Activated T-cell treated with anti-CD3 and anti-CD28 coated beads for 48 hours (primary cell): ENCODE results near the gene GOLM1.
"Not testable (repeated sequence)": the region's sequence is repeated elsewhere in the genome, so short reads cannot be mapped to it uniquely, and the experiment has no call there.

ENCODE experiments used
- DNase-seq: peaks from one replicate; pipeline ENCODE4 v3.0.0-alpha.2; 2020; ENCODE audit warnings: low read depth

The GOLM1 gene, protein sequence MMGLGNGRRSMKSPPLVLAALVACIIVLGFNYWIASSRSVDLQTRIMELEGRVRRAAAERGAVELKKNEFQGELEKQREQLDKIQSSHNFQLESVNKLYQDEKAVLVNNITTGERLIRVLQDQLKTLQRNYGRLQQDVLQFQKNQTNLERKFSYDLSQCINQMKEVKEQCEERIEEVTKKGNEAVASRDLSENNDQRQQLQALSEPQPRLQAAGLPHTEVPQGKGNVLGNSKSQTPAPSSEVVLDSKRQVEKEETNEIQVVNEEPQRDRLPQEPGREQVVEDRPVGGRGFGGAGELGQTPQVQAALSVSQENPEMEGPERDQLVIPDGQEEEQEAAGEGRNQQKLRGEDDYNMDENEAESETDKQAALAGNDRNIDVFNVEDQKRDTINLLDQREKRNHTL

DNA sequence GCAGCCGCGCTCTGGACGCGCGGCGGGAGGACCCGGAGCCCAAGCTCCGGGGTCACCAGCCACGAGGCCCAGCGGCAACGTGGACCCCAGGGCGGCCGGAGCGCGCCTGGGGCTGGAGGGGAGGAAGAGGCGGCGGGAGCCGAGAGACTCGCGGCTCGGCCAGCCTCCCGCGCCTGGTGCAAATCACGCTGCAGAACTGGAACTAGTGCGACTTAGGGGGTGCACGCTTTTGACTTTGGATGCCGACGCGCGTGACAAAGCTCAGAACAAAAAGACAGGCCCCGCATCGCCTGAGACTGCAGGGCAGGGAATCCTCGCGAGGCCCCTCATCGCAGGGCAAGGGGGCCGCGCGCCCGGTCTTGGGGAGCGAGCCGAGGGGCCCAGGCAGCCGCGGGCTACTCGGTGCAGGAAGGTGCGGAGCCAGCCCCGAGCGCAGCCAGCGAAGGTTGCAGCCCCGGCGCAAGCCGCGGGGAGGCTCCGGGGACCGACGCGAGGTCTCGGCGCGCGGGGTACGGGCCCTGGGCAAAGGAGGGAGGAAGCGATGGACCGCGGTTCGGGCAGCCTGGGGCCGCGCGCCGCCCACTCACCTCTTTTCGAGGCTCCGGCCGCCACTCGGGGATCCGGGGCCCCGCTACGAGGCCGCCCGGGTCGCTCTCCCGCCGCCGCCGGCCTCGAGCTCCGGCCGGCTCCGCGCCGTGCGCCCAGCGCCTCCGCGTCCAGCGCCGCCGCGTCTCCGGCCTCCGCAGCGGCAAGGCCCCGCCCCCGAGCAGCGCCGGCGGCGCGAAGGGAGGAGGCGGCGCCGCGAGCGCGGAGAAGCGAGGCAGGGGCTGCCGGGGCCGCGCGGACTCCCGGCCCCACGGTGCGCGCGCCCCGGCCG is at the start of gene GOLM1:
TSS of gene GOLM1 (minus strand) at position 735 of the 877 bp plus-strand sequence. CDS start 20,238 bp downstream, outside the sequence.
- DNase-seq: peak; percentile 36

DNA sequence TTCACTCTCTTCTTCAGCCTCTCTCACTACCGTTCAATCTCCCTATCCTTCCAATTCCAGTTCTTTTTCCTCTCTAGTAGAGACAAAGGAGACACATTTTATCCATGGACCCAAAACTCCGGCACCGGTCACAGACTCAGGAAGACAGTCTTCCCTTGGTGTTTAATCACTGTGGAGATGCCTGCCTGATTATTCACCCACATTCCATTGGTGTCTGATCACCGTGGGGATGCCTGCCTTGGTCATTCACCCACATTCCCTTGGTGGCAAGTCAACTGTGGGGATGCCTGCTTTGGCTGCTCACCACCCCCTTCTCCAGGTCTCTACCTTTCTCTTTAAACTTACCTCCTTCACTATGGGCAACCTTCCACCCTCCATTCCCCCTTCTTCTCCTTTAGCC is 47.3 kb upstream of the GOLM1 start:
- DNase-seq: not testable (repeated sequence)

DNA sequence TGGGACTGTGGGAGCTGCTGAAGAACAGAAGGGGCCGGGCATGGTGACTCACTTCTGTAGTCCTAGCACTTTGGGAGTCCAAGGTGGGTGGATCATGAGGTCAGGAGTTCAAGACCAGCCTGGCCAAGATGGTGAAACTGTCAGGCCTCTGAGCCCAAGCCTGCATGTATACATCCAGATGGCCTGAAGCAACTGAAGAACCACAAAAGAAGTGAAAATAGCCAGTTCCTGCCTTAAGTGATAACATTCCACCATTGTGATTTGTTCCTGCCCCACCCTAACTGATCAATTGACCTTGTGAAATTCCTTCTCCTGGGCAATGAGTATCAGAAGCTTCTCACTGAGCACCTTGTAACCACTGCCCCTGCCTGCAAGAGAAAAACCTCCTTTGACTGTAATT is 46.6 kb upstream of the GOLM1 start:
- not testable (repeated sequence) for DNase-seq

DNA sequence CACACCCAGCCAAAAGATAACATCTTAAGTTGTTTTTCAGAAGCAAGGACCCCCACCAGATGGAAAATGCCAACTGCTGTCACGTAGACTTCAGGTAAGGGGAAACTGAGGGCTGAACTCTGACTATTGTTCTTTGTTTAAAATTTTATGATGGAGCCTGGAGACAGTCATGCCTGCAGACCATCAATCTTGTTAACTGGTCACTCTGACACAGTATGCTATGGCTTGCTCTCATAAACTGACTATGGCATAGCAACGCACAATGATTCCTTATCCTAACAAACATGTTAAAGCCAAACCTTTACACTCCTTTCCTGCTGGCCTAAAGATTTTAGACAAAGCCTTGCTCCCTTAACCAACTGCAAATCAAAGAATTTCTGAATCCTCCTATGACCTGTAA is 43.6 kb upstream of the GOLM1 start:
- DNase-seq: no peak

DNA sequence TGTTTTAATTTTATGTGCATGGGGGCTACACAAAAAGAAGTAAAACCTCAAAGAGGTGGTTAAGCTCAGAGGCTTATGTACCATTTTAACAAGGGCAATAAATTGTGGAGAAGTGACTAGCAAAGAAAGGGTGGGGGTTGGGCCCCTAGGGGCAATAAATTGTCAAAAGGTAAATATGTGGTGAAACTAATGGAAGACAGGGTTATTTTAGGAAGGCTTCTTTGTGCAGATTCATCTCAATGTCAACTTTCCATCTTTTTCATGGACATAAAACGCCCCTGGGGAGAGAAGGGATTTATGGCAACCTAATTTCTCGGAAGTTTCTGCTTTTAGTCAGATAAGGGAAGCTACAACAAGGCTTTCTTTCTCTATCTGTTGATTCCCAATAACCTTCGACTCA is 42.5 kb upstream of the GOLM1 start:
- no peak for DNase-seq

DNA sequence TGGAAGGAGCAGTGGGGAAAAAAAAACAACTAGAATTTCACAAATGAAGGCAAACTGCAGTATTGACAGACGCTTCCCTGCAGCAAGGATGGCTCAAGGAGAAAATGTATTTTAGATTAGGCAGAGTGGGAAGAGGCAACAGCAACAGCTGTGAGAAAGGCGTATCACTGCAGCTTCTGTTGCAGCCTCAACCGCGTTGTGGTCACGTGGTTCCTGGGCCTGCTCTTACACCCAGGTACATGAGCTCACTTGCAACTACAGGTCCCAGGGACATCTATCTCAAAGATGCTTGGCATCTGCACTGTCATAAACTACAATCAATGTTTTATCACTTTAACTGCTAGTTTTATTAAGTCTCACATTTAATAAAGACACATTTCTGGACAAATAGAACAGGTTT is 36.0 kb upstream of the GOLM1 start:
- DNase-seq: no peak

DNA sequence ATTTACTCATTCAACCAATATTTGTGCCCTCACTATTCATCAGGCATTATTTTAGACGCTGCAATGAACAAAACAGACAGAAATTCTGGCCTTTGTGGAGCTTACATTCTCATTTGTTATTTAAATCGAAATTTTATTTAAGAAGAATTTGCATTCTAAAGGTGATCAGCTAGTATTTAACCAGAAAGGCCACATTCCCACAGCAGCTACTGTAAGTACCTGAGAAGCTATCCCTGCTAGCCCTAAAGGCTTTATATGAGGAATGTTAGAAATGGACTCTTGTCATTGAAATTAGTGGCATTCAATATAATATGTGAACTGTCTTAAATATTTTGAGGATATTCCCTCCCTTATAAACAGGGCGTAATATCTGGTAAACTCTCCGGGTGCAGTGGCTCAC is 35.0 kb upstream of the GOLM1 start:
- DNase-seq: no peak

DNA sequence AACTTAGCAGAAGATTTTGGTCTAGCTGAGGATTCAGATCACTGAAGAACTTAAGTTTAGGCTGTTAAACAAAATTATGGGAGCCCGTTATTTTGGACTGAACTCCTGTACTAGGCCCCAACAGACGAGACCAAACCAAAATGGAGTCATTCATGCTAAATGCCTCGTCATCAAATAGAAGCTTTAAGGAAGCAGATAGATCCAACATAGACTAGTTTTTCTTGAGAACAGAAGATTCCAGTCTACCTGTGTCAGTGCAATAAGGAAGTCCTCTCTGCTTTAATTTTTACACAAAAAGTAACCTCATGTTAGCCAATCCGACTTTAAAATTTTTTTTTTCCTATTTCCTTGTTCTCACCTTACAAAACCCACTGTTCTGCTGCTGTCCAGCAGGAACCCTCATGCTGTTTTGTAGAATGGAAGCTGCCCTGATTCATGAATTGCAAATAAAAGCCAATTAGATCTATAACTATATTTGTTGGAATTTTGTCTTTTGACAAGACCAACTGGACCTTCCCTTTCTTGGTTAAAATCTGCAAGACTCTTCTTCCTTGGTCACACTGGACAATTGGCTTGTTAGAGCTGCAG is 29.0 kb upstream of the GOLM1 start:
- no peak for DNase-seq

DNA sequence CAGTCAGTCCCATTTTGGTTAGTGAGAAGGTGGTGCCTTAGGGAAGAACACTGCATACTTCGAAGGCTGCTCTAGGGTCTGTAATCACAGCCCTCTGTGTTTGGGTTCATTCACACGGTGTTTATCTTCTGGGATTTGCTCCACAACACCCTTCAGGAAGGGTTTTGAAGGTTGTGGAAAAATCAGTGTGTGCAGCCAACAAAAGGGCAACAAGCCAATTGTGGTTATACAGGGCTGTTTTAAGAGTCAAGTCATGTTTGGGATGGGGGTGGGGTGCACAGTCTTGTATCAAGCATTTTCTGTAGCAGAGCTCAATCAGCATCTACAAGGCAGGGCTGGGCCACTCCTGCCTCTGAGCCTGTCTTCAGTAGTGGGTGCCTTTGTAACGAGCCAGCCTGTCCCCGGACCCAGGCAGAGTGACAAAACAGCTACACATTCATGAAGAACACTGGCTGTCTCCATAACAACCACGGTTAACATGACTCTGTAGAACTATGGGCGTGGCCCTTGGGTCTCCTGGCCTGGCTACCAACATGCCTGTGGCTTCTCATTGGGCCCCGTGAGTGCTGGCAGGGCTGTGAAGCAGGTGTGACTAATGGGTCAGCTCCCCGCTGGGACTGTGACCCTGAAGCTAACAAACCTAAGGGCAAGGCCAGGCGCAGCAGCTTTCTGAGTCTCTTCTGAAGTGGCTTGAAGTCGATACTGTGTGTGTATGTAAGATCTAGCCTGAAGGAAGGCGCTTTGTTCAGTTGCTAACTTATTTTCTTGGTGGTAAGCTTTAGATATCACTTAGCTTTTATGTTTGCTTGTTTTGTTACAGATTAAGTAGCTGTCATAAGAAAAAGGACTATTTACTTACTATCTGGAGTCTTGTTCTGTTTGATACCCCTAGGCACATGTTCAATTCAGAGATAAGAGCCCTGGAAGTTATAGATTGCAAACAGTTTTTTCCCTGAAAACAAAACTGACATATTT is 27.9 kb upstream of the GOLM1 start:
- no peak for DNase-seq

DNA sequence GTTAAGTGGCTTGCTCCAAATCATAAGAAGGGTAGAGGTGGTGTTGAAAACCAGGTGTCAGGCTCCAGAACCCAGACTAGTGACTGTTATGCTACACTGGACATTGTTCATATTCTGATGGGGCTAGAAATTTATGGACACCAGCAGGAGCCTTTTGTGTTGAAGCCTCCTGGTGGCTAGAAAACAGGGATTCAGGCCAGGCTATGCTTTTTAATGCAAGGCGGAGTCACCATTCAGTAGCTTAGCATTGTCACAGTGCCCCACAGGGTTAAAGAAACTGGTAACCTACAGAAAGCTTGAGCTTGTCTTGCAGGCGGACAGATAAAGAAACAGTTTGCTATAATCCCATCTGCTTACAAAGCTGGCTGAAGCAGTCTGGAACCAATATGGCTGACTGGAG is 23.0 kb upstream of the GOLM1 start:
- no peak for DNase-seq

DNA sequence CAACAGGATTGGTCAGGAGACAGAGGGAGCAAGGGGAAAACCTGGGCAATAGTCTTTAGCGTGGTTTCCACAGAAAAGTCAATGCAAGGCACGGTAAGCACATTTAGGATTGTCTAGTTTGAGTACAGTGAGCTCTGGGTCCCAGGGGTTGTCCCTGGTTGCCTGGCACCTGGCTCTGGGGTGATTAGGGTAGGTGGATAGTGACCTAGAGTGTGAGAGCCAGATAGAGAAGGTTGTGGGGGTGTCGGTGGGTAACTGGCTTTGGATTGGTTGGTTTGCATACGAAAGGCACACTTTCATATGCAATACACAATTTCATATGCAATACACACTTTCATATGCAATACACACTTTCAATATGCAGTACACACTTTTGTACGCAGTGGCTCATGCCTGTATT is 20.1 kb upstream of the GOLM1 start:
- DNase-seq: no peak

DNA sequence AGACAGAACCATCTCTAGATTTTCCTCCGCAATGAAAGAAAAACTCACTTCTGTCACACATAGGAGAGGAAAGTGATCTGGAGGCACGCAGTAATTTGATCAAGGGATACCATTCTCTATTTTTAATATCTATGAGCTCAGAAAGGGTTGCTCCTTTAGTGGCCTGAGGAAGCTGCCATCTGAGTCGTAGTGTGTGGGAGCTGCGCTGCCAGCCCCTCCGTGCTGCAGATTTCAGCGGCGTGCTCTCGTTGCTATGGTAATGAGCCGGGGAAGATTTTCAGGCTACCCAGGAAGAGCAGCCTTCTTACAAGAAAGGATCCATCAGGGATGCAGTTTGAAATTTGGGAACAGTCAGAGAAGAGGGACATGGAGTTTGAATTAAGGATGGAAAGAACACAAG is 17.1 kb upstream of the GOLM1 start:
- no peak for DNase-seq

DNA sequence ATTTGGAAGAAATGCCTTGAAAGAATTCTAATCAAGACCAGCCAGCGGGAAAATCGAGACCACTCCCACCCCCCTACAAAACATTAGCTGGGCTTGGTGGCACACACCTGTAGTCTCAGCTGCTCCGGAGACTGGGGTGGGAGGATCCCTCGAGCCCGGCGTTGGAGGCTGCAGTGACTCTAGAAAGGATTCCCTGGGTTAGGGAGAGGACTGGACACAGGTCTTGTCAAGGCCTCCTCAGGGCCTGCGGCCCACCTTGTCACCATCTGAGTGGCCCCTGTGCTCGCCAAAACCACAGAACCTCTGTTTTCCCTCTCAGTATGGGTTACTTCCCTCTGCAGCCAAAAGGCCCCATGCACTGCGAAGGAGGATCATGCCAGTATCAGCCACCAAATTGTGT is 16.5 kb upstream of the GOLM1 start:
- DNase-seq: no peak

DNA sequence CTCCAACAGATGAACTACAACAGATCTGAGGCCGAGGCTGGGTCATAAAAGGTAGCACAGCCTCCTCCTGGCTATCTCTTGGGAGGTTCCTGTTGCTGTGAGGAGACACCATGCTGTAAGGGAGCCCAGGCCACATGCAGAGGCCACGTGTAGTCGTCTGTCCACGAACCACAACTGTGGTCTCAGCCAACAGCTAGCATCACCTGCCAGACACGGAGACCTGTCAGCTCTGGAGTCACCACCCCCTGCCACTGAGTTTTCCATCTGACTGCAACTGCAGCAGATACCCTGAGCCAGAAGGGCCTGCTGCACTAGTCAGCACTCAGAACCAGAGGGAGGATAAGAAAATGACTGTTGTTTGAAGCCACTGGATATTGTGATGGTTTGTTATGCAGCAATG is 12.7 kb upstream of the GOLM1 start:
- no peak for DNase-seq

DNA sequence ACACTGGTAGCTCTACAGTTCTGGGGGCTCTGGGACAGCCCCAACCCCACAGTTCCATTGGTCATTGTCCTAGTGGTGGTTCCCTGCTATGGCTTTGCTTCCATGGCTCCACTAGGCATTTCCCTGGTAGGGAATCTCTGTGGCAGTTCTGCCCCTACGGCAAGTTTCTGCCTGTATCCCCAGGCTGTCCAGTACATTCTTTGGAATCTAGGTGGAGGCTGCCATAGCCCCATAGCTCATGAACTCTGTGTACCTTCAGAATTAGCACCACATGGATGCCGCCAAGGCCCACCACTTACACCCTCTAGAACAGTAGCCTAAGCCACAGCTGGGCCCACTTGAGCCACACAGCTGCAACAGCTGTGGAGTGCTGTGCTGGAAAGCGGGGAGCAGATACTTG is 3.3 kb upstream of the GOLM1 start:
- no peak for DNase-seq

DNA sequence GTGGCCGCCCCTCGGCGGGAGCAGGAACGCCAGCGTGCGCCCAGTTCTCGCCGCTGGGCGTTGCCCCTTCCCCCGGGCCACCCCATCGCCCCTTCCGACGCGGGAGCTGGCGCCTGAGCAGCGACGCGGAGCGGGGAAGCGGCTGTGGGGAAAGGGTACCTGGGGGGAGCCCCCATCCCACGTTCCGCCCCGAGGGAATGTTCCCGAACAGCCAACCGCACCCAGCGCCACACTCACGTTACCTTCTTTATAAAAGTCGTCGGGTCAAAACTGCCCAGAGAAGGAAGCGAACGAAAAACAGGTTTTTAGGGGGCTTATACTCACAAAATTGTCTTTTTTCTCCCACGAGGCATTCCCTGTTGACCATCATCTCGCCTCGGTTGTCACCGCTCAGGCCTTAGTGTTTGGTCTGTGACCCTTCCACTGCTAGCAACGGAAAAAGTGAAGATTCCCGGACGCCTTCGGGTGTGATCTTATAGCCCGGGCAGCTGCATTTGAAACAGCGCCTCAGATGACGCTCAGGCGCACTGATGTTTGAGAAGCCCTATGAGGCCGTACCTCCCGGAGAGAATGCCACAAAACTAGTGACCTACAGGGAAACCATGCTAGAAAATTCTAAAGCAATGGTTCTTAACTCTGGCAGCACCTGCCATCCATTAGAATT is 475 bp upstream of the GOLM1 start:
- peak; percentile 17 for DNase-seq

DNA sequence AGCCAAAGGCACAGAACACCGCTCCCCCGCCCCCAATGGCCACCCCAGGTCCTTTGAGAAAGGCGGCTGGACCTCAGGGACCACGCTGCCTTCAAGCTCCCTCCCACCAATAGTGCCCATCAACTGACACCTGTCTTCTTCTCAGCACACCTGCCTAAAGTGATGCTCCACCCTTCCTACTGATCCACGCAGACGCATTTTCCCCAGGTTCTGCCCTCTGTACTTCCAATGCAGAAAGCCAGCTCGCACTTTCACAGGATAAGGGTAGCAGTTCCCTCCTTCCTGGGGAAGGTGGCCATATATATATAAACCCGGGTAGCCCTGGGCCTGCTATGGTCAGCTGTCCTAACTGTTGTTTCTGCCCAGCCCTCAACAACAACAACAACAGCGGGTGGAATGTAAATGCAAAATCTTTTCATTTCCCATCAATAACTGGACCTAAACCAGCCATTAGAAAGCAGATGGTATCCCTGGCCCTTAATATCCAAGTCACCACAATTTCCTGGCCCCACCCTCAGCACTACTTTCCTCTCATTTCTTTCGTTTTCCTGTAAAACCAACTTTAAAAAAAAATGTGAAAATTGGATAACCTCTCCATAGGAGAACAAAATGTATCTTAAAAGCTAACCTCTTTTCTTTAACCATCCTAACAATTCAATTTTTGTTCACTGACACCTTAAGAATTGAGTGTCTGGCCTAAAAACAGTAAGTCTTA is 1.7 kb downstream of the GOLM1 start:
- DNase-seq: no peak

DNA sequence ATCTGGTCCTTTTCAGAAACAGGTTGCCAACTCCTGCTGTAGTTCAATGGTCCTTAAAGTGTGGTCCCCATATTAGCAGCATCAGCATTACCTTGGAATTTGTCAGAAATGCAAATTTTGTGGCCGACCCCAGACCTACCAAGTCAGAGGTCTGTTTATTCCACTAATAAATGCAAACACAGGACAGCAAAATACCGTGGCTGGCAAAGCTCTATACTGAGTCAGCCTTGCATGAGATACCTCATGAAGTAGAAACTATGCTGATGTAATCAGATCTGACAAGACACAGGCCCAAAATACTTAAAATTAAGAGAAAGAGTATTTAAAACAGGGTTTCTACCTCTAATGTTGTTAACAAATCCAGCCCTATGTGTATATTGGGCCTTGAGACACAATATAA is 3.0 kb downstream of the GOLM1 start:
- no peak for DNase-seq

DNA sequence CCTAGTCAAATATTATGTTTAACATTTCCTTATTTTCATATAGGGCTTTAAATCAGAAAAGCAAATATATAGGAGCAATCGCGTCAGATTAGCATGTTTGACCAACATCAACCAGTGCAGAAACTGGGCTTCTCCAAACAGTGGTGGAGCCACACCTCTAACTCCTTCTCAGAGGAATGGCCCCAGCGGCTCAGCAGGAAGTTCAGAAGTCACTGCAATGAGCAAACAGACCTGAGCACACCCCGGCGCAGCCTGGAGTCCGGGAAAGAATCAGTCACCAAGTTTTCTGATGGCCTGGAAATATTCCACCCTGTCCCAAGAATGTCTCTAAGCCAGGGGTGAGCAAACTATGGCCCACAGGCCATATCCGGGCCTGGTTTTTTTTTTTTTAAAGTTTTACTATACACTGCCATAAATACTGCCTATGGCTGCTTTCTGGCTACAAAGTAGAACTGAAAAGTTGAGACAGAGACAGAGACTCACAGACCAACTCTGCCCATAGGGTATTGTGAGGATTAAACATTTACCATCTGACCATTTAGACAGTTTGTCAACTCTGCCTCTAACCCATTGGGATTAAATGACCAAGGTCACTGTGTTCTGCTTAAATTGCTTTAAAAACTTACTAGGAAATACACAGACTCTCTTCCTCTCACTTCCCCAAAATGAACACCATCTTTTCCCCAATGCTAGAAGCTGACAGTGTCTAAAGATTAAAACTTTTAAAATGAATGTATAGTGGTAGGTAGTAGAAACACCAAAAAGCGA is 5.4 kb downstream of the GOLM1 start:
- DNase-seq: no peak

DNA sequence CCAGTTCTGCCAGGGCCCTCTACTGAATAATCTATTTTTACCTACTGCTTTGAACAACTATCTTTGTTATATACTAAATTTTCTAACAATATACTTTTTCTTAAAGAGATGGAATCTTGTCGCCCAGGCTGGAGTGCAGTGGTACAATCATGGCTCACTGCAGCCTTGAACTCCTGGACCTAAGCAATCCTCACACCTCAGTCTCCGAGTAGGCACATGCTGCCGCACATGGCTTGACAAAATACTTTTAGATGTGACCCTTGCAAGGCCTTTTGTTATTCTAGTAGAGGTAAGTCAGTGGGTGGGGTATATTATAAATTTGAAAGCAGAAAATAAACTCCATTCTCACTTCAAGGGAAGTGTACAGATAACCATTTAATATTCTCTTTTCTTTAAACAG is 7.9 kb downstream of the GOLM1 start:
- no peak for DNase-seq
